HCT116 (cell line): ENCODE data around the gene SIRPB1.

Experiments
- CTCF ChIP-seq, 3 experiments: fragments of 200-600 bp in 1 of 3; sonication (generic) in 1 of 3; IDR thresholded peaks in 2 of 3; conservative IDR thresholded peaks in 1 of 3; 2 replicates each; pipeline ENCODE4 v1.5.1; 2012 to 2017; ENCODE audit warnings: low read depth in 2 of 3, low read length in 2 of 3, antibody characterized with exemption in 1 of 3, borderline replicate concordance in 1 of 3, control low read depth in 1 of 3, mild to moderate bottlenecking in 1 of 3, mixed read lengths in 1 of 3, mixed run types in 1 of 3, moderate library complexity in 1 of 3; ENCODE audit not compliant: insufficient read depth in 1 of 3
- EGR1 ChIP-seq: IDR thresholded peaks from 2 replicates; pipeline ENCODE4 v1.6.1; 2012; ENCODE audit warnings: low read depth
- POLR2A ChIP-seq: IDR thresholded peaks from 2 replicates; pipeline ENCODE4 v1.7.0; 2011; ENCODE audit warnings: borderline replicate concordance; ENCODE audit not compliant: insufficient read depth, insufficient read length; ENCODE audit errors: extremely low read depth
- POLR2AphosphoS5 ChIP-seq: IDR thresholded peaks from 2 replicates; pipeline ENCODE4 v1.6.1; 2011; ENCODE audit warnings: mild to moderate bottlenecking, low read depth, low read length, moderate library complexity
- TF ChIP-seq, protein P1 (sequence below): IDR thresholded peaks from 2 replicates; pipeline ENCODE4 v1.6.1; 2012

- TF ChIP-seq POLR2AphosphoS5 (no peak), POLR2A (no peak), EGR1 (no peak), CTCF (IDR thresholded peaks at IDR 0.05 in 2 of 3, conservative IDR thresholded peaks at IDR 0.05 in 1 of 3; ENCODE audit: borderline replicate concordance in 1 of 3, insufficient read depth in 1 of 3, low read depth in 2 of 3, low read length in 2 of 3) (no peak)
- TF ChIP-seq, protein P1, sequence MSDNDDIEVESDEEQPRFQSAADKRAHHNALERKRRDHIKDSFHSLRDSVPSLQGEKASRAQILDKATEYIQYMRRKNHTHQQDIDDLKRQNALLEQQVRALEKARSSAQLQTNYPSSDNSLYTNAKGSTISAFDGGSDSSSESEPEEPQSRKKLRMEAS: no peak
Observed at GRCh38 chr20:1587781-1588532, 31.9 kb downstream of the SIRPB1 start.
